ENCODE data around the gene ACTG1. TPM values are rescaled to one million over a fixed set of nuclear protein-coding genes. Genes with fewer than 3 reads are reported as not detected.
A peak's percentile ranks its signal among the peaks of the same experiment; 100 is the strongest.

ACTG1 gene
- total RNA-seq, 1 donor from 2014 or later = 5,342 TPM

GRCh38 chr17:81499601-81499970, 13.0 kb downstream of the ACTG1 start:
- DNase-seq = no peak
- H3K27me3 Mint-ChIP-seq (ENCODE audit: unreplicated experiment) = peaks cover 3% of the 10 kb centered on the region
- H3K27ac Mint-ChIP-seq (ENCODE audit: unreplicated experiment) = no peak overlapping the region
- peaks cover 6% of the 10 kb centered on the region for H3K4me1 Mint-ChIP-seq (ENCODE audit: low read depth, unreplicated experiment)
- H3K36me3 Mint-ChIP-seq (ENCODE audit: unreplicated experiment) = no peaks in the 10 kb centered on the region
- H3K9me3 Mint-ChIP-seq (ENCODE audit: unreplicated experiment) = peaks cover 6% of the 10 kb centered on the region
- H3K4me3 Mint-ChIP-seq (ENCODE audit: unreplicated experiment) = no peak overlapping the region
- TF ChIP-seq CTCF (IDR thresholded peaks at IDR 0.05; ENCODE audit: partially characterized antibody, unreplicated experiment) = no peak

- H3K9me3 Mint-ChIP-seq (ENCODE audit: unreplicated experiment) = peaks cover 6% of the 10 kb centered on the region
- H3K27me3 Mint-ChIP-seq (ENCODE audit: unreplicated experiment) = peaks cover 6% of the 10 kb centered on the region
- H3K4me3 Mint-ChIP-seq (ENCODE audit: unreplicated experiment) = no peak overlapping the region
- H3K27ac Mint-ChIP-seq (ENCODE audit: unreplicated experiment) = no peak overlapping the region
- no peak for TF ChIP-seq CTCF (IDR thresholded peaks at IDR 0.05; ENCODE audit: partially characterized antibody, unreplicated experiment)
- DNase-seq = no peak
- H3K4me1 Mint-ChIP-seq (ENCODE audit: low read depth, unreplicated experiment) = peaks cover 10% of the 10 kb centered on the region
- H3K36me3 Mint-ChIP-seq (ENCODE audit: unreplicated experiment) = no peaks in the 10 kb centered on the region
Measured at GRCh38 chr17:81498953-81499600, 13.5 kb downstream of the ACTG1 start.

- H3K9me3 Mint-ChIP-seq (ENCODE audit: unreplicated experiment) = peaks cover 9% of the 10 kb centered on the region
- peaks cover 26% of the 10 kb centered on the region for H3K4me1 Mint-ChIP-seq (ENCODE audit: low read depth, unreplicated experiment)
- no peak for DNase-seq
- peak overlapping the region; percentile 86 for H3K27ac Mint-ChIP-seq (ENCODE audit: unreplicated experiment)
- H3K36me3 Mint-ChIP-seq (ENCODE audit: unreplicated experiment) = no peaks in the 10 kb centered on the region
- no peak for TF ChIP-seq CTCF (IDR thresholded peaks at IDR 0.05; ENCODE audit: partially characterized antibody, unreplicated experiment)
- H3K4me3 Mint-ChIP-seq (ENCODE audit: unreplicated experiment) = peak overlapping the region; percentile 42
- H3K27me3 Mint-ChIP-seq (ENCODE audit: unreplicated experiment) = peaks cover 10% of the 10 kb centered on the region
Measured at GRCh38 chr17:81494626-81495377, 17.8 kb downstream of the ACTG1 start.

- peaks cover 10% of the 10 kb centered on the region for H3K27me3 Mint-ChIP-seq (ENCODE audit: unreplicated experiment)
- no peak for DNase-seq
- TF ChIP-seq CTCF (IDR thresholded peaks at IDR 0.05; ENCODE audit: partially characterized antibody, unreplicated experiment) = no peak
- H3K9me3 Mint-ChIP-seq (ENCODE audit: unreplicated experiment) = peaks cover 11% of the 10 kb centered on the region
- H3K4me1 Mint-ChIP-seq (ENCODE audit: low read depth, unreplicated experiment) = peaks cover 31% of the 10 kb centered on the region
- H3K36me3 Mint-ChIP-seq (ENCODE audit: unreplicated experiment) = no peaks in the 10 kb centered on the region
- no peak overlapping the region for H3K27ac Mint-ChIP-seq (ENCODE audit: unreplicated experiment)
- H3K4me3 Mint-ChIP-seq (ENCODE audit: unreplicated experiment) = no peak overlapping the region
Measured at GRCh38 chr17:81493198-81494038, 19.2 kb downstream of the ACTG1 start.
